ENCODE data around the gene NELL1.

The NELL1 gene

DNA sequence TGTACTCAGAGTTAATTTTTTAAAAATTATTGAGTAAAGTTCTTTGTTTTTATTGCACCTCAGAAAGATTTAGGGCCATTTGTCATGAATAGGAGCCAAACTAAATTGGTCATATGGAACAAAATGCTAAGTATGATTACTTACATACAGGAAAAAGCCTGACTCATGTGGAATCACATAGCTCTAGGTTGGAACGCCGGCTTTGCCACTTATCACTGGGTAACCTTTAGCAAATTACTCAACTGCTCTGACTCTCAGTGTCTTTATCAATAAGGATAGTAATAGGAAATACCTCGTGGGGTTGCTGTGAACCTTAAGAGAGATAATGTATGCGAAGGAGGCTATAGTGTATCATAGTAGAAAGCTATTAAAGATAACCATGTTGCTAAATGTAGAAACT is 638.5 kb downstream of the NELL1 start:
- TF ChIP-seq, protein P1, sequence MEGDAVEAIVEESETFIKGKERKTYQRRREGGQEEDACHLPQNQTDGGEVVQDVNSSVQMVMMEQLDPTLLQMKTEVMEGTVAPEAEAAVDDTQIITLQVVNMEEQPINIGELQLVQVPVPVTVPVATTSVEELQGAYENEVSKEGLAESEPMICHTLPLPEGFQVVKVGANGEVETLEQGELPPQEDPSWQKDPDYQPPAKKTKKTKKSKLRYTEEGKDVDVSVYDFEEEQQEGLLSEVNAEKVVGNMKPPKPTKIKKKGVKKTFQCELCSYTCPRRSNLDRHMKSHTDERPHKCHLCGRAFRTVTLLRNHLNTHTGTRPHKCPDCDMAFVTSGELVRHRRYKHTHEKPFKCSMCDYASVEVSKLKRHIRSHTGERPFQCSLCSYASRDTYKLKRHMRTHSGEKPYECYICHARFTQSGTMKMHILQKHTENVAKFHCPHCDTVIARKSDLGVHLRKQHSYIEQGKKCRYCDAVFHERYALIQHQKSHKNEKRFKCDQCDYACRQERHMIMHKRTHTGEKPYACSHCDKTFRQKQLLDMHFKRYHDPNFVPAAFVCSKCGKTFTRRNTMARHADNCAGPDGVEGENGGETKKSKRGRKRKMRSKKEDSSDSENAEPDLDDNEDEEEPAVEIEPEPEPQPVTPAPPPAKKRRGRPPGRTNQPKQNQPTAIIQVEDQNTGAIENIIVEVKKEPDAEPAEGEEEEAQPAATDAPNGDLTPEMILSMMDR (IDR thresholded peaks at IDR 0.05; ENCODE audit: low read depth, low read length, missing control alignments), result no peak
- H3K36me3 ChIP-seq (replicated peaks), result no peaks in the 10 kb centered on the region
- H3K27me3 ChIP-seq (replicated peaks), result no peaks in the 10 kb centered on the region
- no peak for DNase-seq
- in situ Hi-C loops (cut with HindIII; ENCODE audit: low pct_ligation_motif_present, low sequenced_read_pairs), result no loop called here
- no peak overlapping the region for H3K27ac ChIP-seq
- H3K4me3 ChIP-seq (ENCODE audit: low read depth, low read length), result no peak overlapping the region

DNA sequence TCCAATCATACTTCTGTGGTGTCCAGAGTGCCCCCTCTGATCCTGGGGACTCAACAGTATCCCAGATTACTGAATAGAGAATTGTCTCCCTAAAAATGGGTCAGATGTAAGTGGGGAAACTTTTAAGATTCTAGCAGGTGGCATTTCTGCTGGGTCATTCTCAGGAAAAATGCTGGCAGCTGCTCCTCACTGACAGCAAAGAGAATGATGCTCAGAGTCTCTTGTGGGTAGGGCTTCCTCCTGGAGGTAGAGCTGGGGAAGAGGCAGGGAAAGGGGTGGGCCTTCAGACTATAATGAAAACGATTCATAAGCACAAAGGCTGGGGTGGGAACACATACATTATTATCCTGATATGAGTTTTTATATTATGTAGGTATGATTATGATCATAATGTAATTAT is 647.2 kb downstream of the NELL1 start:
- H3K27ac ChIP-seq, result no peak overlapping the region
- TF ChIP-seq, protein P1 (IDR thresholded peaks at IDR 0.05; ENCODE audit: low read depth, low read length, missing control alignments), result no peak
- no peak overlapping the region for H3K4me3 ChIP-seq (ENCODE audit: low read depth, low read length)
- in situ Hi-C loops (cut with HindIII; ENCODE audit: low pct_ligation_motif_present, low sequenced_read_pairs), result no loop called here
- DNase-seq, result no peak
- H3K36me3 ChIP-seq (replicated peaks), result no peaks in the 10 kb centered on the region
- no peaks in the 10 kb centered on the region for H3K27me3 ChIP-seq (replicated peaks)

DNA sequence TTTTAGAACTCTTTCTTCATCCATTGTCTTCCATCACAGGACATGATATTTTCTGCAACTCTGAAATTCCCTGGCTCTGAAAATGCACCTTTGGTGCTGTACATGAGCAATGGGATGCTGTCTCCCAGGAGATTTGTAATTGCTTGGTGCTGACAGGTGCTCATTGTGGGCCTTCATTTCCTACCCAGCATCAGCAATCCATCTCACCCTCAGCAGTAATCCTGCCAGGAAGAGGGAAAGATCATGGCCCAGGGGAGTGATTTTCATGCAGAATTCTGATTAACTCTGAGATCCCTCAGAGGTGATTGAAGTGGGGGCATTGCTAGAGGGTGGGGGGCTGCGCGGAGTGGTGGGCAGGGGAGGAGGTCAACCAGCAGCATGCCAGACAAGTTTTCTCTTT is 651.7 kb downstream of the NELL1 start:
- in situ Hi-C loops (cut with HindIII; ENCODE audit: low pct_ligation_motif_present, low sequenced_read_pairs), result no loop called here

DNA sequence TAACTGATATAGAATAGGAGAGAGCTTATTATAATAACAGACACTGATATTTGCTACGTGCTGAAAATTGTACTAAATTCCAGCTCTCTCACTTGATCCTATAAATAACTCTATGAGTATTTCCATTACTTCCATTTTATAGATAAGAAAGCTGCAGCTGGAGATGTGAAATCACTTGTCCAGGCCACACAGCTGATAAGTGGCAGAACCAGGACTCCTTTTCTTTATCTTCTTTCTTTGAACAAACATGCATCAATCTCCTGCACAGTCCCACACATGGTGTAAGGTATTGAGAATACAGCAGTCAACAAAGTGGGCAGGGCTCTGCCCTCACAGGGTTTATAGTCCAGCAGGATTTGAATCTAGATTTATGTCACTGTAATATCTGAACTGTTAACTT is 652.1 kb downstream of the NELL1 start:
- no peak for DNase-seq
- TF ChIP-seq, protein P1 (IDR thresholded peaks at IDR 0.05; ENCODE audit: low read depth, low read length, missing control alignments), result no peak
- Histone ChIP-seq H3K27ac (no peak overlapping the region), H3K4me3 (ENCODE audit: low read depth, low read length) (no peak overlapping the region), H3K36me3 (replicated peaks) (no peaks in the 10 kb centered on the region), H3K27me3 (replicated peaks) (no peaks in the 10 kb centered on the region)
- in situ Hi-C loops (cut with HindIII; ENCODE audit: low pct_ligation_motif_present, low sequenced_read_pairs), result no loop called here

More for the DNA sequence above, 651.7 kb downstream of the NELL1 start:
- H3K4me3 ChIP-seq (ENCODE audit: low read depth, low read length), result no peak overlapping the region
- TF ChIP-seq, protein P1 (IDR thresholded peaks at IDR 0.05; ENCODE audit: low read depth, low read length, missing control alignments), result no peak
- DNase-seq, result no peak
- no peaks in the 10 kb centered on the region for H3K36me3 ChIP-seq (replicated peaks)
- no peak overlapping the region for H3K27ac ChIP-seq
- no peaks in the 10 kb centered on the region for H3K27me3 ChIP-seq (replicated peaks)

DNA sequence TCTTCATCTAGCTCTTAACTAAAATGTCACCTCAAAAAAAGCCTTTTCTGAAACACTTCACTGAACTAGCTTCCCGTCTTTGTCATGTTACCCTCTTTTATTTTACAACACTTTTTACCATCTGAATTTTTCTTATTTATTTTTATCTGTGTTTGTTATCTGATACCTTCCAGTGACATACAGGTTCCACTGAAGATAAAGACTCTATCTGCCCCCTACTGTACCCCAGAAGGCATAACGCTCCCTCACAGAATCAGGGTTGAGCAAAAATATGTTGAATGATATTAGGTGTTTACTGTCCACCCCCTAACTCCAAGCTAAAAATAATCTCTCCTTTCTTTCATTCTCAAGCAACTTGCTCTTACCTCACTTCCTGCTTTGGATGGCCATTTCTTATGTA is 654.2 kb downstream of the NELL1 start:
- H3K36me3 ChIP-seq (replicated peaks), result no peaks in the 10 kb centered on the region
- no peaks in the 10 kb centered on the region for H3K27me3 ChIP-seq (replicated peaks)
- in situ Hi-C loops (cut with HindIII; ENCODE audit: low pct_ligation_motif_present, low sequenced_read_pairs), result no loop called here
- no peak for DNase-seq
- TF ChIP-seq, protein P1 (IDR thresholded peaks at IDR 0.05; ENCODE audit: low read depth, low read length, missing control alignments), result no peak
- H3K4me3 ChIP-seq (ENCODE audit: low read depth, low read length), result no peak overlapping the region
- H3K27ac ChIP-seq, result no peak overlapping the region

DNA sequence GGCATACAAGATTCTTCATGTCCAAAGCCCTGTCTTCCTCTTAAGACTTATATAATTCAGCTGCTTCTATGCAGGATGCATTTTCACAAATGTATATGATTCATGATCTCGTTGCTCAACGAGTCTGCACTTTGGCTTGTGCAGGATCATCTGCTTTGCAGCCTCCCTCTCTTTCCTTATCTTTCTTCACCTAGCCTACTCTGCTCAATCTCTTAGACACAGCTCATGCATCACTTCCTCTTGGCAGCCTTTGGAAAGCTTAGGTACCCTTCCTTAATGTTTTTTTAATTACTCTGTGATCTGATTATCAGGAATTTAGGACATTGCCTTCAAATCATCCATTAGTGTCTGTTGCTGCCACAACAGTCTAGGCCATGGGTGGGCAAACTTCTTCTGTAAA is 673.8 kb downstream of the NELL1 start:
- in situ Hi-C loops (cut with HindIII; ENCODE audit: low pct_ligation_motif_present, low sequenced_read_pairs), result no loop called here
- TF ChIP-seq, protein P1 (IDR thresholded peaks at IDR 0.05; ENCODE audit: low read depth, low read length, missing control alignments), result no peak
- Histone ChIP-seq H3K27me3 (replicated peaks) (no peaks in the 10 kb centered on the region), H3K36me3 (replicated peaks) (no peaks in the 10 kb centered on the region), H3K4me3 (ENCODE audit: low read depth, low read length) (no peak overlapping the region), H3K27ac (no peak overlapping the region)
- no peak for DNase-seq

All from brain microvascular endothelial cell (primary cell).